T-cell (primary cell): ENCODE results near the gene PRKCB. TPM values are rescaled to one million over a fixed set of nuclear protein-coding genes. Genes with fewer than 3 reads are reported as not detected.
A peak's percentile ranks its signal among the peaks of the same experiment; 100 is the strongest.

Source experiments
- ATAC-seq, 4 experiments: fragments of 200-7000 bp in 3 of 4; fragments of 150-1000 bp in 1 of 4; cut with Tn5 transposase; replicated peaks in 1 of 4; 1 replicate in 3 of 4; 2 replicates in 1 of 4; pipeline ENCODE4 v1.10.0; 2021; ENCODE audit warnings: moderate library complexity in 3 of 4, mild to moderate bottlenecking in 2 of 4, moderate number of reproducible peaks in 1 of 4
- CTCF ChIA-PET, 2 donors: fragments of 300-600 bp; sonication (Branson Sonifier 250); formaldehyde crosslinking; loops; one replicate each; lab custom pipeline; 2022; ENCODE audit warnings: antibody characterized with exemption in 2 of 2; lab: Charles Lee
- POLR2A ChIA-PET, 2 donors: fragments of 300-600 bp; sonication (Branson Sonifier 250); formaldehyde crosslinking; loops; one replicate each; lab custom pipeline; 2022; ENCODE audit warnings: antibody characterized with exemption in 2 of 2; lab: Charles Lee
- DNase-seq, 35 experiments: peaks; one replicate each; pipeline versions ENCODE4 v3.0.0 to v3.0.0-alpha.2; 2013 to 2023
- H3K27ac ChIP-seq: one replicate; pipeline ENCODE4 v1.5.1; 2013; ENCODE audit warnings: low read length
- H3K27me3 ChIP-seq, 2 experiments: replicated peaks in 1 of 2; 1 replicate in 1 of 2; 2 replicates in 1 of 2; pipeline versions ENCODE4 v1.6.1 to v1.7.0; 2013; ENCODE audit warnings: low read length in 1 of 2, mixed read lengths in 1 of 2; ENCODE audit not compliant: control insufficient read depth in 2 of 2, insufficient read depth in 2 of 2; ENCODE audit errors: extremely low read depth in 1 of 2
- H3K36me3 ChIP-seq, 2 donors: 1 replicate in 1 of 2; 2 replicates in 1 of 2; pipeline versions ENCODE4 v1.6.1 to v1.7.0; 2013; ENCODE audit warnings: low read length in 1 of 2; ENCODE audit not compliant: control insufficient read depth in 2 of 2, insufficient read depth in 1 of 2; ENCODE audit errors: extremely low read depth in 1 of 2
- H3K4me1 ChIP-seq, 2 experiments: 1 replicate in 1 of 2; 2 replicates in 1 of 2; pipeline versions ENCODE4 v1.6.1 to v1.7.0; 2013; ENCODE audit warnings: low read length in 2 of 2, mixed read lengths in 1 of 2; ENCODE audit not compliant: insufficient read depth in 2 of 2, control insufficient read depth in 1 of 2; ENCODE audit errors: extremely low read depth in 1 of 2
- H3K4me3 ChIP-seq, 2 donors: 1 replicate in 1 of 2; 2 replicates in 1 of 2; pipeline versions ENCODE4 v1.5.1 to v1.7.0; 2013; ENCODE audit warnings: mild to moderate bottlenecking in 2 of 2, low read length in 1 of 2, moderate library complexity in 1 of 2; ENCODE audit not compliant: control insufficient read depth in 1 of 2; ENCODE audit errors: extremely low read depth in 1 of 2
- H3K9me3 ChIP-seq: 2 replicates; pipeline ENCODE4 v1.7.0; 2013
- H3K27ac Mint-ChIP-seq, 2 donors: one replicate each; pipeline ENCODE4 v1.8.0; 2020 to 2021; ENCODE audit warnings: mild to moderate bottlenecking in 2 of 2, mixed read lengths in 2 of 2
- H3K27me3 Mint-ChIP-seq, 2 donors: one replicate each; pipeline ENCODE4 v1.8.0; 2021 to 2022; ENCODE audit warnings: mixed read lengths in 2 of 2
- H3K36me3 Mint-ChIP-seq: one replicate; pipeline ENCODE4 v1.8.0; 2021; ENCODE audit warnings: mixed read lengths
- H3K4me1 Mint-ChIP-seq, 3 donors: one replicate each; pipeline ENCODE4 v1.8.0; 2020 to 2022; ENCODE audit warnings: mixed read lengths in 3 of 3, mild to moderate bottlenecking in 1 of 3
- H3K4me3 Mint-ChIP-seq, 3 donors: one replicate each; pipeline ENCODE4 v1.8.0; 2020 to 2022; ENCODE audit warnings: mild to moderate bottlenecking in 3 of 3, mixed read lengths in 3 of 3, moderate library complexity in 3 of 3
- H3K9me3 Mint-ChIP-seq, 3 donors: one replicate each; pipeline ENCODE4 v1.8.0; 2020 to 2022; ENCODE audit warnings: mixed read lengths in 3 of 3
- WGBS: methylation state at CpG from one replicate; pipeline ENCODE4 v1.1.5; 2013; ENCODE audit warnings: missing lambda C conversion rate; ENCODE audit not compliant: insufficient coverage; 5-methylcytosine and 5-hydroxymethylcytosine counted together
- total RNA-seq, 35 experiments: library from RNA in 6 of 35; stranded (reverse) in 6 of 35; fragments of 120-200 nt in 1 of 35; gene quantifications; one replicate each; pipeline versions ENCODE4 v1.2.1 to v1.2.4 and lab custom pipeline; 2013 to 2026

Gene PRKCB
- total RNA-seq, 5 donors from 2014 or later (not counting 1 experiment from before 2014, with no cell fraction given): 84.7 to 114 (median 105) TPM

GRCh38 chr16:23857881-23858269, 22.1 kb downstream of the PRKCB start:
- CTCF ChIA-PET: interaction anchor here (0.6 to 1.1 kb wide), 3 partner anchors 12 to 159 kb away, joined by 3 to 4 read pairs (median 3); no protein-coding TSS in a partner anchor
- Mint-ChIP-seq H3K27ac (peak overlapping the region; percentile 47 to 59), H3K27me3 (no peaks in the 10 kb centered on the region), H3K4me1 (peaks cover 86 to 92% (median 89%) of the 10 kb centered on the region in 3 donors), H3K4me3 (peak overlapping the region in 1 of 3 donors; percentile 11), H3K36me3 (peaks cover 9% of the 10 kb centered on the region), H3K9me3 (no peaks in the 10 kb centered on the region)
- Histone ChIP-seq H3K27ac (no peak overlapping the region), H3K27me3 (no peaks in the 10 kb centered on the region), H3K36me3 (no peaks in the 10 kb centered on the region), H3K4me1 (peaks cover 29 to 45% of the 10 kb centered on the region in 2 experiments), H3K4me3 (no peak overlapping the region), H3K9me3 (no peaks in the 10 kb centered on the region)
- ATAC-seq (no peak), DNase-seq (no peak)
- POLR2A ChIA-PET: interaction anchor here in 1 of 2 donors (0.6 kb wide), 1 partner anchor 40 kb away, joined by 3 read pairs; no protein-coding TSS in a partner anchor
- no CpG with 5 or more reads among the region's 1 CpG for WGBS

- no peak for DNase-seq
- Mint-ChIP-seq H3K4me1 (peaks cover 85 to 90% (median 87%) of the 10 kb centered on the region in 3 donors), H3K27me3 (no peaks in the 10 kb centered on the region), H3K9me3 (no peaks in the 10 kb centered on the region), H3K27ac (peak overlapping the region; percentile 63 to 77), H3K4me3 (peak overlapping the region in 1 of 3 donors; percentile 25), H3K36me3 (peaks cover 9% of the 10 kb centered on the region)
- peaks cover 33 to 45% of the 10 kb centered on the region in 2 experiments for H3K4me1 ChIP-seq
- H3K27ac ChIP-seq: no peak overlapping the region
- no peak overlapping the region for H3K4me3 ChIP-seq
- ChIA-PET POLR2A (no interaction called here), CTCF (interaction anchor here (0.6 to 0.7 kb wide), 2 partner anchors 57 to 297 kb away, joined by 3 to 5 read pairs; no protein-coding TSS in a partner anchor)
- no peaks in the 10 kb centered on the region for H3K9me3 ChIP-seq
- no peaks in the 10 kb centered on the region for H3K27me3 ChIP-seq
- 80% methylated on average over 1 of the region's 1 CpG for WGBS
- no peaks in the 10 kb centered on the region for H3K36me3 ChIP-seq
- ATAC-seq: no peak
Observed at GRCh38 chr16:23858542-23858941, 22.8 kb downstream of the PRKCB start.

- H3K4me3 Mint-ChIP-seq: peak overlapping the region in 1 of 3 donors; percentile 25
- H3K27ac ChIP-seq: no peak overlapping the region
- H3K36me3 ChIP-seq: no peaks in the 10 kb centered on the region
Observed at GRCh38 chr16:23859713-23860269, 24.0 kb downstream of the PRKCB start.

GRCh38 chr16:23861874-23862273, 26.1 kb downstream of the PRKCB start:
- WGBS: 100% methylated on average over 2 of the region's 3 CpGs
- ATAC-seq: no peak
- Histone ChIP-seq H3K27ac (no peak overlapping the region), H3K27me3 (no peaks in the 10 kb centered on the region), H3K4me1 (peaks cover 49 to 52% of the 10 kb centered on the region in 2 experiments), H3K4me3 (no peak overlapping the region), H3K36me3 (no peaks in the 10 kb centered on the region), H3K9me3 (no peaks in the 10 kb centered on the region)
- H3K9me3 Mint-ChIP-seq: no peaks in the 10 kb centered on the region
- no peaks in the 10 kb centered on the region for H3K36me3 Mint-ChIP-seq
- CTCF ChIA-PET: interaction anchor here in 1 of 2 donors (1.6 kb wide), 1 partner anchor 148 kb away, joined by 3 read pairs; no protein-coding TSS in a partner anchor
- POLR2A ChIA-PET: interaction anchor here in 1 of 2 donors (0.7 kb wide), 2 partner anchors 37 to 91 kb away, joined by 4 read pairs; no protein-coding TSS in a partner anchor
- H3K27ac Mint-ChIP-seq: peak overlapping the region in 1 of 2 donors; percentile 78
- DNase-seq: no peak
- no peak overlapping the region for H3K4me3 Mint-ChIP-seq
- peaks cover 83 to 88% (median 86%) of the 10 kb centered on the region in 3 donors for H3K4me1 Mint-ChIP-seq
- no peaks in the 10 kb centered on the region for H3K27me3 Mint-ChIP-seq

More at GRCh38 chr16:23859713-23860269, 24.0 kb downstream of the PRKCB start:
- ChIA-PET POLR2A (no interaction called here), CTCF (interaction anchor here in 1 of 2 donors (0.7 kb wide), 1 partner anchor 147 kb away, joined by 3 read pairs; no protein-coding TSS in a partner anchor)
- no peak overlapping the region for H3K4me3 ChIP-seq
- DNase-seq (no peak), ATAC-seq (no peak)
- H3K27me3 Mint-ChIP-seq: no peaks in the 10 kb centered on the region
- peak overlapping the region; percentile 63 to 77 for H3K27ac Mint-ChIP-seq
- H3K36me3 Mint-ChIP-seq: peaks cover 3% of the 10 kb centered on the region
- WGBS: 56% methylated on average over 2 of the region's 2 CpGs
- H3K9me3 ChIP-seq: no peaks in the 10 kb centered on the region
- H3K4me1 ChIP-seq: peaks cover 44 to 47% of the 10 kb centered on the region in 2 experiments
- no peaks in the 10 kb centered on the region for H3K27me3 ChIP-seq
- peaks cover 83 to 90% (median 87%) of the 10 kb centered on the region in 3 donors for H3K4me1 Mint-ChIP-seq
- no peaks in the 10 kb centered on the region for H3K9me3 Mint-ChIP-seq

- H3K4me3 Mint-ChIP-seq: no peak overlapping the region
- DNase-seq: no peak
- no peaks in the 10 kb centered on the region for H3K9me3 Mint-ChIP-seq
- no peak for ATAC-seq
- no peaks in the 10 kb centered on the region for H3K36me3 Mint-ChIP-seq
- H3K4me1 Mint-ChIP-seq: peaks cover 83 to 87% (median 86%) of the 10 kb centered on the region in 3 donors
- 79% methylated on average over 3 of the region's 6 CpGs for WGBS
- no peaks in the 10 kb centered on the region for H3K27me3 Mint-ChIP-seq
- H3K4me1 ChIP-seq: peaks cover 43 to 52% of the 10 kb centered on the region in 2 experiments
- peaks cover 0 to under 1% of the 10 kb centered on the region in 2 donors for H3K36me3 ChIP-seq
- ChIA-PET POLR2A (interaction anchor here in 1 of 2 donors (0.6 kb wide), 1 partner anchor 854 kb away, joined by 10 read pairs; no protein-coding TSS in a partner anchor), CTCF (interaction anchor here in 1 of 2 donors (1.6 kb wide), 1 partner anchor 148 kb away, joined by 3 read pairs; no protein-coding TSS in a partner anchor)
- H3K27me3 ChIP-seq: no peaks in the 10 kb centered on the region
- no peak overlapping the region for H3K27ac Mint-ChIP-seq
- H3K9me3 ChIP-seq: no peaks in the 10 kb centered on the region
- H3K27ac ChIP-seq: no peak overlapping the region
- no peak overlapping the region for H3K4me3 ChIP-seq
Observed at GRCh38 chr16:23862556-23862955, 26.8 kb downstream of the PRKCB start.
